Gastrocnemius medialis (tissue), 4 donors: ENCODE data around the gene IL17RB. TPM values are rescaled to one million over a fixed set of nuclear protein-coding genes. Genes with fewer than 3 reads are reported as not detected.

Experiments used
- ATAC-seq, 2 donors: fragments of 150-250 bp; one replicate each; pipeline ENCODE4 v1.9.1; 2016
- DNase-seq, 2 donors: peaks; one replicate each; pipeline ENCODE4 v3.0.0-alpha.2; 2019
- H3K27ac ChIP-seq, 4 donors: fragments of 200-600 bp; sonication (generic); 1 replicate in 1 of 4; 2 replicates in 3 of 4; pipeline ENCODE4 v1.5.1; 2016 to 2018; ENCODE audit warnings: mild to moderate bottlenecking in 2 of 4, moderate library complexity in 1 of 4
- H3K27me3 ChIP-seq, 3 donors: fragments of 200-600 bp; sonication (generic) in 2 of 3; 1 replicate in 1 of 3; 2 replicates in 2 of 3; pipeline versions ENCODE4 v1.5.1 to v1.6.0; 2016 to 2019; ENCODE audit warnings: mild to moderate bottlenecking in 1 of 3, moderate library complexity in 1 of 3
- H3K36me3 ChIP-seq, 2 donors: fragments of 200-600 bp; sonication (generic) in 1 of 2; one replicate each; pipeline ENCODE4 v1.5.1; 2017 to 2018
- H3K4me1 ChIP-seq, 2 donors: fragments of 200-600 bp; sonication (generic) in 1 of 2; one replicate each; pipeline ENCODE4 v1.5.1; 2016 to 2017; ENCODE audit warnings: mild to moderate bottlenecking in 2 of 2
- H3K4me3 ChIP-seq, 4 donors: fragments of 200-600 bp; sonication (generic) in 3 of 4; 1 replicate in 1 of 4; 2 replicates in 3 of 4; pipeline ENCODE4 v1.5.1; 2016 to 2019; ENCODE audit warnings: mild to moderate bottlenecking in 2 of 4
- H3K9me3 ChIP-seq, 3 donors: fragments of 200-600 bp; sonication (generic) in 2 of 3; 1 replicate in 1 of 3; 2 replicates in 2 of 3; pipeline ENCODE4 v1.5.1; 2016 to 2019
- POLR2A ChIP-seq, 2 donors: fragments of 450-650 bp; IDR thresholded peaks; one replicate each; pipeline ENCODE4 v1.6.1; 2017; ENCODE audit warnings: antibody characterized with exemption in 2 of 2, mild to moderate bottlenecking in 2 of 2, moderate library complexity in 2 of 2
- in situ Hi-C, 4 donors: fragments of 200-750 bp; cut with MboI; loops; one replicate each; pipeline versions ENCODE4 v1.15.0 to v1.8.0; 2017; ENCODE audit warnings: low sequenced_read_pairs in 4 of 4
- intact Hi-C: fragments of 100-400 bp; cut with DNase I; formaldehyde crosslinking; loops from one replicate; pipeline ENCODE4 v1.15.1; 2023; ENCODE audit warnings: low total_unique reads
- total RNA-seq, 4 donors: library from RNA; depleted of rRNA; stranded (reverse); fragments of >200 nt; gene quantifications; one replicate each; pipeline versions ENCODE4 v1.1.0 to v1.2.3, GENCODE V29; 2016
- TF ChIP-seq, protein P1 (sequence below), 5 experiments: fragments of 450-650 bp in 3 of 5; fragments of 200-600 bp in 2 of 5; sonication (generic) in 2 of 5; IDR thresholded peaks in 4 of 5; conservative IDR thresholded peaks in 1 of 5; 1 replicate in 4 of 5; 2 replicates in 1 of 5; pipeline ENCODE4 v1.5.1; 2016 to 2019; ENCODE audit warnings: antibody characterized with exemption in 5 of 5, mild to moderate bottlenecking in 3 of 5, moderate library complexity in 3 of 5

IL17RB gene
- total RNA-seq, 4 donors from 2014 or later, result 0.41 to 1.4 (median 0.79) TPM

DNA sequence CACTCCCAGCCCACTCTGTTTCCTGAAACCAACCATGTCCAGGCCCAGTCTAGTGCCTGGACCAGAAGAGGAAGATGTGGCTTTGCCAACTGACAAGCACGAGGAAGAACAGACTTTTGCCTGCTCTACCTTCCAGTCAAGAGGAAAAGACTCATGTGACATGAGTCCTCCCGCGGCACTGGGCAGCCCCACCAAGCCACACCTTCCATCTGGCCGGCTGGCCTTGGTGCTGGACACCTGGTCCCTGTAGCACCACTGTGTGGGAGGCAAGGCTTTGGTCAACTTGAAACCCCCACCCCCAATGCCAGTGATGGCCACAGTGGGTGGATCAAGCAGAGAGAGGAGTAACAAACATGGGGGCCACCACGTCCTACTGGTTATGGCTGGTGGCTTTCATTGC, 12.7 kb upstream of the IL17RB start:
- intact Hi-C loops (no loop called here), in situ Hi-C loops (no loop called here)
- TF ChIP-seq POLR2A (IDR thresholded peaks at IDR 0.05), result no peak
- TF ChIP-seq, protein P1, sequence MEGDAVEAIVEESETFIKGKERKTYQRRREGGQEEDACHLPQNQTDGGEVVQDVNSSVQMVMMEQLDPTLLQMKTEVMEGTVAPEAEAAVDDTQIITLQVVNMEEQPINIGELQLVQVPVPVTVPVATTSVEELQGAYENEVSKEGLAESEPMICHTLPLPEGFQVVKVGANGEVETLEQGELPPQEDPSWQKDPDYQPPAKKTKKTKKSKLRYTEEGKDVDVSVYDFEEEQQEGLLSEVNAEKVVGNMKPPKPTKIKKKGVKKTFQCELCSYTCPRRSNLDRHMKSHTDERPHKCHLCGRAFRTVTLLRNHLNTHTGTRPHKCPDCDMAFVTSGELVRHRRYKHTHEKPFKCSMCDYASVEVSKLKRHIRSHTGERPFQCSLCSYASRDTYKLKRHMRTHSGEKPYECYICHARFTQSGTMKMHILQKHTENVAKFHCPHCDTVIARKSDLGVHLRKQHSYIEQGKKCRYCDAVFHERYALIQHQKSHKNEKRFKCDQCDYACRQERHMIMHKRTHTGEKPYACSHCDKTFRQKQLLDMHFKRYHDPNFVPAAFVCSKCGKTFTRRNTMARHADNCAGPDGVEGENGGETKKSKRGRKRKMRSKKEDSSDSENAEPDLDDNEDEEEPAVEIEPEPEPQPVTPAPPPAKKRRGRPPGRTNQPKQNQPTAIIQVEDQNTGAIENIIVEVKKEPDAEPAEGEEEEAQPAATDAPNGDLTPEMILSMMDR (IDR thresholded peaks at IDR 0.05 in 4 of 5, conservative IDR thresholded peaks at IDR 0.05 in 1 of 5), result no peak
- Histone ChIP-seq H3K9me3 (no peaks in the 10 kb centered on the region), H3K4me3 (no peak overlapping the region), H3K36me3 (no peaks in the 10 kb centered on the region), H3K27ac (no peak overlapping the region), H3K4me1 (no peaks in the 10 kb centered on the region), H3K27me3 (no peaks in the 10 kb centered on the region)
- no peak for DNase-seq
- ATAC-seq, result no peak

DNA sequence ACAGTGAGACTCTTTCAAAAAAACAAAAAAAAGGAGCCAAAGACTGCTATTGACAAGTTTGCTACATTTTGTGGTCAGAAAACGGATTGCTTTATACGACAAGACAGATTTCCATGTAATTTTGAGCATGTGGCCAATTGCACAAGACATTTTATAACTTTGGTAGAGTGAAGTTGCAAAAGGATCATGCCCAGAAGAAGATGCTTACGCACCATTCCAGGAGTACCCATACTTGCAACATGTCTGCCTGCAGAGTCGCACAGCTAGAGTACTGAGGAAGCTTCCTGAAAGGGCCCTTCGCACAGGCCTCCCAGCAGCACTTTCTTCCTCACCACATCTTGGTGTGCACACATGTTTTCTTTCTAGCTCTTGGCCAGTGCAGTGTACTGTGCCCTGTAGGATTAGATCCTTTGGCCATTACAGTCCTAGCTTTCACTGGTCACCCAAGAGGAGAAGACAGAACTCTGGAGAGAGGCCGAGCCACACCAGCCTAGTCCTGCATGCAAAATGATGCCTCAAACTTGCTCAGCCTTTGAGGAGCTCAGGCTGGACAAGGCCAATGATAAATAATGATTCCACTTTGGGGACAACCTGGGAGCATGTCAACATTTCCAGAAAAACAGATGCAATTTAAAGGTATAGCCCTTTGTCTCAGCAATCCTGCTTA, 11.8 kb upstream of the IL17RB start:
- Histone ChIP-seq H3K4me3 (no peak overlapping the region), H3K27ac (no peak overlapping the region), H3K36me3 (no peaks in the 10 kb centered on the region), H3K27me3 (no peaks in the 10 kb centered on the region), H3K9me3 (no peaks in the 10 kb centered on the region), H3K4me1 (no peaks in the 10 kb centered on the region)
- ATAC-seq (no peak), DNase-seq (no peak)
- intact Hi-C loops (no loop called here), in situ Hi-C loops (no loop called here)
- TF ChIP-seq, protein P1 (IDR thresholded peaks at IDR 0.05 in 4 of 5, conservative IDR thresholded peaks at IDR 0.05 in 1 of 5), result no peak
- TF ChIP-seq POLR2A (IDR thresholded peaks at IDR 0.05), result no peak

DNA sequence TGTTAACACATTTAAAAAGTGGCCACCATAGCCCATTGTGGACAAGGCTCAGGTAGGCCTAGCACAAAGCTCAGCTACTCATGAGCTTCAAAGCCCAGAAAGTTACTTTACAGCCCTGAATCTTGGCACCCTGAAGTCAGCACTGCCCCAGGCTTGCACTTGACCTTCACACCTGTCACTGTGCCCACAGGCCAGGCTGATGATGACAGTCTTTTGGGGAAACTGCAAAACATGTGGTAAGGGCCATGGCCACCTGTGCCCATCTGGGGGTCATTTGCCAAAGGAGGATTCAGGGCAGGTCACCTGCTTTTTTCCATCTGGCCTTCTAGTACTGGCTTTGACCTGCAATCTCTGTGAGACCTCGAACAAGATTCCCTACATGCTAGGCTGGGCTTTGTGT, 11.1 kb upstream of the IL17RB start:
- no peak overlapping the region for H3K4me3 ChIP-seq
- H3K27me3 ChIP-seq, result no peaks in the 10 kb centered on the region
- intact Hi-C loops (no loop called here), in situ Hi-C loops (no loop called here)
- DNase-seq (no peak), ATAC-seq (no peak)
- H3K36me3 ChIP-seq, result no peaks in the 10 kb centered on the region
- H3K9me3 ChIP-seq, result no peaks in the 10 kb centered on the region
- TF ChIP-seq, protein P1 (IDR thresholded peaks at IDR 0.05 in 4 of 5, conservative IDR thresholded peaks at IDR 0.05 in 1 of 5), result no peak
- TF ChIP-seq POLR2A (IDR thresholded peaks at IDR 0.05), result no peak
- H3K4me1 ChIP-seq, result no peaks in the 10 kb centered on the region
- no peak overlapping the region for H3K27ac ChIP-seq

DNA sequence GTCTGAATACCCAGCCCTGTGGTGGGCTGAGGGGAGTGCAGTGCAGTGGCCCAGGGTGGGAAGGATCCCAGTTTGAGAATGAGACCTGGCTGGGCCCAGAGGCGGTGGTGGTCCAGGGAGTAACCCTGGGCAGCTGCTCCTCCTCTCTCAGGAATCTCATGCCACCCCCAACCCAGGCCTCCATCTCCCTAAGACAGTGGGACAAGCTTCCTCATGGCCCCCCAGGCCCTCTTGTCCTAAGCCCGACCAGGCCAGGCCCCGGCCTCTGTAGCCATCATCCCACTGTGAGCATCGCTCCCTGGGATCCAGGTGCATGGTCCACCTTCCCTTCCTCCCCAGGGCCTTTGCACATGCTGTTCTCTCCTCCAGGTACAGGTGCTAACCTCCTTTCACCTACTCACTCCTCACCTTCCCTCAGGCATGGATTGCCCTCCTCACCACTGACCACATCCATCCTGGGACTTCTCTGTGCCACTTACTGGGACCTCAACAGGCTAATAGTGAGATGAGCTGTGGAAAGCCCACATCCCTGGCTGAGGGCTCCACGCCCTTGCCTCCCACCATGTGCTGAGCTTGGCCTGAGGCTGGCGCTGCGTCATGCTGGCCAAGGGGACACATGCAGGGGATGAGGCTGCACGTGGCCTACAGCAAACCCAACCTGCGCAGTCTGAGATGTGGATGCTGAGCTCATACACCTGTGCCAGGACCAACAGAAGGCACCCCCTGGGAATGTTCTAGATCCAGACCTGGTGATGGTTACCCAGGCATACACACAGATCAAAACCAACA, 10.1 kb upstream of the IL17RB start:
- Histone ChIP-seq H3K9me3 (no peaks in the 10 kb centered on the region), H3K4me1 (no peaks in the 10 kb centered on the region), H3K27ac (no peak overlapping the region), H3K27me3 (no peaks in the 10 kb centered on the region), H3K36me3 (no peaks in the 10 kb centered on the region), H3K4me3 (no peak overlapping the region)
- in situ Hi-C loops (no loop called here), intact Hi-C loops (no loop called here)
- TF ChIP-seq, protein P1 (IDR thresholded peaks at IDR 0.05 in 4 of 5, conservative IDR thresholded peaks at IDR 0.05 in 1 of 5), result no peak
- no peak for TF ChIP-seq POLR2A (IDR thresholded peaks at IDR 0.05)
- DNase-seq, result no peak
- no peak for ATAC-seq
